Prostate gland (tissue), 2 donors: ENCODE measurements around the gene NFKBIL1.

ENCODE experiments used
- POLR2A ChIP-seq: fragments of 450-650 bp; IDR thresholded peaks from one replicate; pipeline ENCODE4 v1.6.1; 2016; ENCODE audit warnings: antibody characterized with exemption, mild to moderate bottlenecking
- POLR2AphosphoS5 ChIP-seq: sonication (generic); formaldehyde crosslinking; IDR thresholded peaks from one replicate; pipeline ENCODE4 v1.6.1; 2017; ENCODE audit warnings: antibody characterized with exemption
- TF ChIP-seq, protein P1 (sequence below), 4 experiments: fragments of 200-600 bp in 2 of 4; fragments of 450-650 bp in 2 of 4; sonication (generic) in 2 of 4; IDR thresholded peaks; 1 replicate in 3 of 4; 2 replicates in 1 of 4; pipeline ENCODE4 v1.5.1; 2016 to 2019; ENCODE audit warnings: antibody characterized with exemption in 4 of 4, mild to moderate bottlenecking in 2 of 4, moderate library complexity in 2 of 4

DNA sequence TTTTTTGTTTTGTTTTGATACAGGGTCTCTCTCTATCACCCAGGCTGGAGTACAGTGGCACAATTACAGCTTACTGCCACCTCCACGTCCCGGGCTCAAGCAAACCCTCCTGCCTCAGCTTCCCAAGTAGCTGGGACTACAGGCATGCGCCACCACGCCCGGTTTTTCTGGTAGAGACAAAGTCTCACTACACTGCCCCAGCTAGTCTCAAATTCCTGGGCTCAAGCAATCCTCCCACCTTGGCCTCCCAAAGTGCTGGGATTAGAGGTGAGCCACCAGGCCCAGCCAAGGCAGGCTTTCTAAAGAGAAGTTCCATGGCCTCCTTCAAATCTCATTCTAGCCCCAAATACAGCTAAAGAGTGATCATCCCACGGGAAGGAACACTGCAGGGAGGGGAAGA lies 13.4 kb upstream of the NFKBIL1 start:
- no peak for TF ChIP-seq POLR2AphosphoS5
- TF ChIP-seq, protein P1, sequence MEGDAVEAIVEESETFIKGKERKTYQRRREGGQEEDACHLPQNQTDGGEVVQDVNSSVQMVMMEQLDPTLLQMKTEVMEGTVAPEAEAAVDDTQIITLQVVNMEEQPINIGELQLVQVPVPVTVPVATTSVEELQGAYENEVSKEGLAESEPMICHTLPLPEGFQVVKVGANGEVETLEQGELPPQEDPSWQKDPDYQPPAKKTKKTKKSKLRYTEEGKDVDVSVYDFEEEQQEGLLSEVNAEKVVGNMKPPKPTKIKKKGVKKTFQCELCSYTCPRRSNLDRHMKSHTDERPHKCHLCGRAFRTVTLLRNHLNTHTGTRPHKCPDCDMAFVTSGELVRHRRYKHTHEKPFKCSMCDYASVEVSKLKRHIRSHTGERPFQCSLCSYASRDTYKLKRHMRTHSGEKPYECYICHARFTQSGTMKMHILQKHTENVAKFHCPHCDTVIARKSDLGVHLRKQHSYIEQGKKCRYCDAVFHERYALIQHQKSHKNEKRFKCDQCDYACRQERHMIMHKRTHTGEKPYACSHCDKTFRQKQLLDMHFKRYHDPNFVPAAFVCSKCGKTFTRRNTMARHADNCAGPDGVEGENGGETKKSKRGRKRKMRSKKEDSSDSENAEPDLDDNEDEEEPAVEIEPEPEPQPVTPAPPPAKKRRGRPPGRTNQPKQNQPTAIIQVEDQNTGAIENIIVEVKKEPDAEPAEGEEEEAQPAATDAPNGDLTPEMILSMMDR (IDR thresholded peaks at IDR 0.05) = no peak
- no peak for TF ChIP-seq POLR2A
